Measurements from ENCODE around the gene MYO7A. TPM values are rescaled to one million over a fixed set of nuclear protein-coding genes. Genes with fewer than 3 reads are reported as not detected.

The MYO7A gene
- total RNA-seq, 1 donor from 2014 or later, result 4.6 TPM

GRCh38 chr11:77163271-77163670, 35.2 kb downstream of the MYO7A start:
- no peak for DNase-seq (ENCODE audit: low read depth in 2 of 2)

- no peak for DNase-seq (ENCODE audit: low read depth in 2 of 2)
These were observed 37.0 kb downstream of the MYO7A start for GRCh38 chr11:77165066-77165465.

GRCh38 chr11:77166021-77166420, 38.0 kb downstream of the MYO7A start:
- DNase-seq (ENCODE audit: low read depth in 2 of 2), result no peak

- DNase-seq (ENCODE audit: low read depth in 2 of 2), result no peak
These were observed 39.1 kb downstream of the MYO7A start for GRCh38 chr11:77167111-77167626.

GRCh38 chr11:77167791-77168190, 39.7 kb downstream of the MYO7A start:
- DNase-seq (ENCODE audit: low read depth in 2 of 2), result no peak

- DNase-seq (ENCODE audit: low read depth in 2 of 2), result no peak
These were observed 42.1 kb downstream of the MYO7A start for GRCh38 chr11:77170107-77170506.

GRCh38 chr11:77171254-77171653, 43.2 kb downstream of the MYO7A start:
- no peak for DNase-seq (ENCODE audit: low read depth in 2 of 2)

GRCh38 chr11:77171885-77172665, 44.0 kb downstream of the MYO7A start:
- DNase-seq (ENCODE audit: low read depth in 2 of 2), result no peak

GRCh38 chr11:77172666-77172982, 44.6 kb downstream of the MYO7A start:
- DNase-seq (ENCODE audit: low read depth in 2 of 2), result peak; percentile 17 to 54

- DNase-seq (ENCODE audit: low read depth in 2 of 2), result peak; percentile 5 to 44
These were observed 45.4 kb downstream of the MYO7A start for GRCh38 chr11:77173494-77173893.

- no peak for DNase-seq (ENCODE audit: low read depth in 2 of 2)
These were observed 46.5 kb downstream of the MYO7A start for GRCh38 chr11:77174559-77174958.

GRCh38 chr11:77175021-77175842, 47.2 kb downstream of the MYO7A start:
- DNase-seq (ENCODE audit: low read depth in 2 of 2), result no peak

- peak in 1 of 2 donors; percentile 4 for DNase-seq (ENCODE audit: low read depth in 2 of 2)
These were observed 48.0 kb downstream of the MYO7A start for GRCh38 chr11:77175869-77176539.

GRCh38 chr11:77176996-77177395, 49.0 kb downstream of the MYO7A start:
- DNase-seq (ENCODE audit: low read depth in 2 of 2), result no peak

GRCh38 chr11:77178150-77178549, 50.1 kb downstream of the MYO7A start:
- no peak for DNase-seq (ENCODE audit: low read depth in 2 of 2)

GRCh38 chr11:77179048-77179447, 51.0 kb downstream of the MYO7A start:
- DNase-seq (ENCODE audit: low read depth in 2 of 2), result no peak

- no peak for DNase-seq (ENCODE audit: low read depth in 2 of 2)
These were observed 51.6 kb downstream of the MYO7A start for GRCh38 chr11:77179681-77180080.

- no peak for DNase-seq (ENCODE audit: low read depth in 2 of 2)
These were observed 52.3 kb downstream of the MYO7A start for GRCh38 chr11:77180346-77180745.

GRCh38 chr11:77181226-77181625, 53.2 kb downstream of the MYO7A start:
- no peak for DNase-seq (ENCODE audit: low read depth in 2 of 2)

GRCh38 chr11:77181799-77182541, 53.9 kb downstream of the MYO7A start:
- no peak for DNase-seq (ENCODE audit: low read depth in 2 of 2)
